Prostate gland (tissue), 2 donors: ENCODE data around the gene SCRG1.

Experiments
- CTCF ChIP-seq, 4 experiments: fragments of 200-600 bp in 2 of 4; fragments of 450-650 bp in 2 of 4; sonication (generic) in 2 of 4; IDR thresholded peaks; 1 replicate in 3 of 4; 2 replicates in 1 of 4; pipeline ENCODE4 v1.5.1; 2016 to 2019; ENCODE audit warnings: antibody characterized with exemption in 4 of 4, mild to moderate bottlenecking in 2 of 4, moderate library complexity in 2 of 4
- POLR2AphosphoS5 ChIP-seq: sonication (generic); formaldehyde crosslinking; IDR thresholded peaks from one replicate; pipeline ENCODE4 v1.6.1; 2017; ENCODE audit warnings: antibody characterized with exemption

GRCh38 chr4:173443121-173443520 lies 44.2 kb upstream of the SCRG1 start:
- TF ChIP-seq CTCF (IDR thresholded peaks at IDR 0.05) (no peak), POLR2AphosphoS5 (no peak)
